Stimulated activated naive CD8-positive, alpha-beta T cell treated with anti-CD3 and anti-CD28 coated beads, Interleukin-15, Interleukin-2, amounts not matched to agents 100 U/mL and 50 U/mL, for 24 hours (primary cell): ENCODE results near the gene HELT.
"Not testable (repeated sequence)": the region's sequence is repeated elsewhere in the genome, so short reads cannot be mapped to it uniquely, and the experiment has no call there.

Experiments
- ATAC-seq: fragments of 150-1000 bp; cut with Tn5 transposase; one replicate; pipeline ENCODE4 v1.10.0; 2021
- DNase-seq: peaks from one replicate; pipeline ENCODE4 v3.0.0; 2021

The HELT gene

DNA sequence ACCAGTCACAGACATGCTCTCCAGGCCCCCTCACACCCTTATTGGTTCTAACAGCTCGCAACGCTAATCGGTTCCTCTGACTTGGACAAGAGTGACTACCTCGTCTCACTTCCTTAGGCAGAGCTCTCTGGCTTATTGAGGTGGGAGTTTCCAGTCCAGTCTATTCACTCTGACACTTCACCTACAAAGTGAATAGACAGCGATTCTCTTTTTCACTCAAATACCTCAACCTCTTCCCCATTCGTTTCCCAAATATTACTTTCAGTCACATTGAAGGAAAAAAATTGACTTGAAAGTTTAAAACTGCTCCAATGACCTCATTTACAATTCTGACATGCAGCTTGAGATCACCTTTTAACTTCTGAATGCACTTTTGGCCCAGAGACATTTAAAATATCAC, 17.7 kb downstream of the HELT start:
- DNase-seq (no peak), ATAC-seq (no peak)

DNA sequence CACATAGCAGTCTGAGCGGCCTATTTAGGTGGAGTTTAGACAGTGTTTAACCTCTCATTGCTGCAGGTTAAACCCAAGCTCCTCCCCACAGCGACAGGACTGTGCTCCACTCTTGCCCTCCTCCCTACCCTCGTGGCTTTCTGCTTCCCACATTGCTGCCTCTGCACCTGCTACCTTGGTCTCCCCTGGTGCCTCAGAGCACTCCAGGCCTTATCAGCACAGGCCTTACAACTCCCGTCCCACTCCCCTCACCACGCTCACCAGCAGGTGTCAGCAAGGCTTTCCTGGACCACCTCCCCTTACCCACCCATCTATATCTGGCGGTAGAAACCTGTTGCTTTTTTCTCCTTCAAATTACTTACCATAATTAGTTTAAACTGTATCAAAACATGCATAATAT, 18.6 kb downstream of the HELT start:
- ATAC-seq = no peak
- DNase-seq = no peak

DNA sequence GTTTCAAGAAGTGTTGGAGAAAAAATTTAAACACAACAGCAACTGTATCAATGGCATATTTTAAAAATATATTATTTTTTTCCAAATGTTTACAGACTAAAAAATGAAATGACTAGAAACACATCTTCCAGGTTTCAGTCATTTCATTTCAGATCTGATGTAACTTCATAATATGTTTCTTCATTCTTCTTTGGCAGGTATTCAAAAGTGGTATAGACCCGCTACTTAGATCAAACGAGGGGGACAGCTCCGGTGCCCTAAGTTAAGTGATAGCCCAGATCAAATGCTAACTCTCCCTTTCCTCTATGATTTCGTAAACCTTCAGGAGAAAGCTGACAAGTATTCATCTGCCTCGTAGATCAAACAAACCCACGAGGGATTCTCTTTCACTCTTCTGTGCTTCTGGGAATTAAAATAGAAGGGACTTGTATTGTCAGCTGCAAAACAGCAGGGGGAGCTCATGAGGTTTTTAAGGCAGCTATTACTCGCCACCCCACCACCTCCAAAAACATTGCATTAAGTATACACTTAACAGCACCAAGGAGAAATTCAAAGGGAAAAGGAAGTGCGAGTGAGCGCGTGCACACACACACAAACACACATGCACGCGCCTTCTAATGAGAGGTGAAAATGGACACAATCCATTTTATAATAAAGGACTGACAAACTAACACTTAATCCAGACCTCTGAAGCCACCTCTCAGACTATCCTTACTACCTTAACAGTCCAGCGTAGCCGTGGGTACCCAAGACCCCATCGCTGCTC, 21.4 kb downstream of the HELT start:
- peak; percentile 49 for DNase-seq
- peak; percentile 76 for ATAC-seq

DNA sequence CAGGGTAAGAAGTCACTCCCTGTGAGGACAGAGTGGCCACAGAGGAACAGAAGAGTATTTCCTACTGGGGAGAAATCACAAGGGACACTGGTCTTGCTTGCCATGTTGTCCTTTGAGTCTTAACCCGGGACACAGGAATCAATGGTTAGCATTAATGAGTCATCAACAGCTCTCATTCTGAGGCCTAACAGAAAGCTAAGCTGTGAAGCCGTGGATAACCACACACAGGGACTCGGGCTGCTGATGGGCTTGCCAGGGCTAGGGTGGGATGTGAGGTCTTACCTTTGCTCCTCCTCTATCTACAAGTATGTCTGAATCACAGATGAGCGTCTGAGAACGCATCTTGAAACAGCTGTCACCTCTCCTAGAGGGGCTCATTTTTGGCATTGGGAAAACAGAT, 22.2 kb downstream of the HELT start:
- DNase-seq (no peak), ATAC-seq (no peak)

DNA sequence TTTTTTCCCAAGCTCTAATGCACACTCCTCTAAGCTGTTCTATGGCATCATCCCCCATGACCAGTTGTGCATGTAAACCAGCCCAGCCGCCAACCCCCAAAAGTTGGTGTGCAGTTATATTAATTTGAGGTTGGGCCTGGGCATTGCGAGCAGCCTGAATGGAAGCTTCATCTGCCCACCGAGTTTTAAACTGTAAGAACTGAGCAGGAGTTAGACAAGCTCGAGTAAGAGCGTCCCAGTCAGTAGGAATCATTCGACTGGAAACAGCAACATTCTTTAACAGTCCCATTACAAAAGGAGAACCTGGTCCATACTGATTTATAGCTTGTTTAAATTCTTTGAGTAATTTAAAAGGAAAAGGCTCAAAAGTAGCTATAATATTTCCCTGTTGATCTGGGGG, 32.0 kb downstream of the HELT start:
- ATAC-seq, DNase-seq: not testable (repeated sequence)

DNA sequence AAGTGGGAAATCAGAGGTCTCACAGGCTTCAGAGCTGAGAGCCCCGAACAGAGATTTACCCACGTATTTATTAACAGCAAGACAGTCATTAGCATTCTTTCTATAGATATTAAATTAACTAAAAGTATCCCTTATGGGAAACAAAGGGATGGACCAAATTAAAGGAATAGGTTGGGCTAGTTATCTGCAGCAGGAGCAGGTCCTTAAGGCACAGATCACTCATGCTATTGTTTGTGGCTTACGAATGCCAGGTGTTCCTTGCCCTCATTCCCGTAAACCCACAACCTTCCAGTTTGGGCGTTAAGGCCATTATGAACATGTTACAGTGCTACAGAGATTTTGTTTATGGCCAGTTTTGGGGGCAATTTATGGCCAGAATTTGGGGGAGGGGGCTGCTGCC, 33.0 kb downstream of the HELT start:
- ATAC-seq, DNase-seq: not testable (repeated sequence)

DNA sequence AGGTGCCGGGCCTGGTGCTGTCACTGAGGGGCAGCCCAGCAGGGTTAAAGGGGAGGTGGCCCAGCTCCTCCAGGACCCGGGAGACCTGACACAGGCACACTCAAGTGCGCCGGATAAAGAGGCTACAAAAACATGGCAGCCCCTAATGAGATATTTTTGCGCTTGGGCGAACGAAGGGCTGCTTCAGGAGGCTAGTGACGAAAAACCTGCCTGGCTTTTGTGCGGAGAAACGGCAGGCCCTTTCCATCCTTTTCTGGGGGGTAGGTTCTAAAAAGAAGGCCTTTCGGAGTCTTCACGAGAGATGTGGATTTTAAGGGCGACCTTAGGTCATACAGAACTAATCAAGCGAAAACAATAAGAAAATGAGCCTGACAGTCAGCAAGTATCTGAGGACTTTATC, 35.5 kb downstream of the HELT start:
- DNase-seq = no peak
- ATAC-seq = no peak

DNA sequence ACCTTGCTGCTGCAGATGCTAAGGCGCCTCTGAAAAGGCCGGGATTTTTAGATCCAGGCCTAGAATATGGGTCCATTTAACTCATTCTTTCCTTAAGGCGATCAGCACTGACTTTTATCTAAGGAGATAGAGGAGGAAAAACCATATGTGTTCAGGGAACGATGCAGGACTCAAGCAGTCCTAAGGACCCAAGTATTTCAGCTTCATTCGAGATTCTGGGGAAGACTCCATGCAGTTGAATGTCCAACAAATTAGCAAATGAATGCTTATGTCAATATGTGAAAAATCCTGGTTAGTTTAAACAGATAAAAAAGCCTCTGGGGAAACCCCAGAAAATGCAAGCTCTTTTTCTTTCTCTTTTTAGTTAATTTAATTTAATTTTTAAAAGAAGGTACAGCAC, 36.0 kb downstream of the HELT start:
- DNase-seq (no peak), ATAC-seq (no peak)

DNA sequence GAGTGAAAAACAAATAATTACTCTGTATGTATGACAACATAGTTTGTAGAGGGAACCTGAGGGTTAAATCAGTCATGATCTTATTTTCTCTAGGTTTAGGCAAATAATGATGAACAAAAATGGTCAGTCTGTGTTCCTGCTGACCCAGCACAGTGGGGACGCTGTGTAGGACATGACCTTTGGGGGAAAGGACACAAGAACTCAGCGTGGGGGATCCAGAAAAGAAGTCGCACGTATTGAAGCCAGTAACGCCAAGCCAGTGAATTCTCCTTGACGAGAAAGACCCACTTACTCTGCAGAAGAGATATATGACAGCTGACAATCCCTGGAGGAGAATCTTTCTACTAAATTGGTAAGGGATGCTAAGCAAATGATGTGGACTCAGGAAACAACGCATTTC, 36.6 kb downstream of the HELT start:
- DNase-seq (no peak), ATAC-seq (no peak)

DNA sequence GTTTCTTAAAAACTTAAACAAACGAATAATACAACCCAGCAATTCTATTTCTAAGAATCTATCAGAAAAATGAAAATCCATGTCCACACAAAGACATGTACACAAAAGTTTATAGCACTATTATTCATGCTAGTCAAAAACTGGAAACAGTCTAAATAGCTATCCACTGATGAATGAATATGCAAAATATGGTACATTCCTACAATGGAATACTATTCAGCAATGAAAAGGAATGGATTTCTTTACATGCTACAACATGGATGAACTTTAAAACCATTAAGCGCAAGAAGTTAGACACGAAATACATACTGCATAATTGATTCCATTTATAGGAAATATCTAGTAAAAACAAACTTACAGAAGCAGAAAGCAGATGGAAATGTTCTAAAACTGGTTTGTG, 43.3 kb downstream of the HELT start:
- DNase-seq (no peak), ATAC-seq (no peak)

DNA sequence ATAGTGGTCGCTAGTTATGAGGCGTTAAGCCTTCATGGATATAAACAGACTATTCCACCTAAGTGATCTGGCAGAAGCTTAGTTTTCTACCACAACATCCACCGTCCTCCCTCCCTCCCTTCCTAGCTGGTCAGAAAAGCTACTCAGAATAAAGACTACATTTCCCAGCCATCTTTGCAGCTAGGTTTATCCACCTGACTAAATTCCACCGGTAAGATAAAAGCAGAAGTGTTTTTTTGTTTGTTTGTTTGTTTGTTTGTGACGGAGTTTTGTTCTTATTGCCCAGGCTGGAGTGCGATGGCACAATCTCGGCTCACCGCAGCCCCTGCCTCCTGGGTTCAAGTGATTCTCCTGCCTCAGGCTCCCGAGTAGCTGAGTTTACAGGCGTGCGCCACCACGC, 44.3 kb downstream of the HELT start:
- ATAC-seq = no peak
- no peak for DNase-seq

DNA sequence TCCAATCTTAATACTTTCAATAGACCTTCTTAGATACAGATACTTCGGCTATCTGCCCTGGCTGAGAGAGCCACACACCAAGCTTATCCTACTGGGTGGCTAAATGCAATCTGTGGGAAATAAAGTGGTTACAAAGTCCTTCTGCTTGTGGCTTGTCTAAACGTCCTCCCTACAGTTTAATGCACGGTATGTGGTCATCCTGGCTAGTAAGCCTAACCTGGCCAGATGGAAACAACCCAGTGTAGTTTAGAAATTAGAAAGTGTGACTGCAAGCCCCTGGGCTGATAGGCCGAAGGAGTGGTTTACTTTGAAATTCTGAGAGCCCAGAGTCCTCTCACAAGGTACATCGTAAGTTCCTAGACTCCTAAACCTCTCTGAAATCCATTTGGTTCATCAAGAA, 47.9 kb downstream of the HELT start:
- ATAC-seq = no peak
- no peak for DNase-seq

DNA sequence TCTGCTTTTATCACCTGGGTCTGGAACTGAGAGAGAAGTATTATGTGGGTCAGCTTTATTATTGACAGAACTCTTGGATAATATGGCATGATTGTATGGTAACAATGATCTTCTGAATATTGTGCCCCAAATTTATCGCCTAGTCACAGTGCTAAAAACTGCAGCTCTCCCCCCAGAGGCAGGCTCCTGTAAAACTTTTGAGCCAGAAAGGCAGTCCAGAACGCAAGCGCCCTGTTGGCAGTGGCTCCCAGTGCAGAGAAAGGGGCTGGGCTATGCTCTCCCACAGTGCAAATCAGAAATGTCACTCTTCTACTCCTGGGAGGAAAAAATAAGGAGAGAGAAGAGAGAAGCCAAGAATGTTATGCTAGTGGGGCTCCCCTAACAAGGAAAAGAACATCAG, 50.5 kb downstream of the HELT start:
- ATAC-seq = no peak
- DNase-seq = no peak
